K562 (cell line): Measurements from ENCODE around the gene PIK3R1. TPM values are rescaled to one million over a fixed set of nuclear protein-coding genes. Genes with fewer than 3 reads are reported as not detected.

Experiments used
- ASH1L ChIP-seq: fragments of 450-650 bp; IDR thresholded peaks from 2 replicates; pipeline ENCODE4 v1.6.1; 2018; ENCODE audit warnings: borderline replicate concordance, mild to moderate bottlenecking, low read depth; ENCODE audit not compliant: partially characterized antibody
- ATF4 ChIP-seq: fragments of 450-650 bp; formaldehyde crosslinking; IDR thresholded peaks from 2 replicates; pipeline ENCODE4 v1.4.0; 2022; ENCODE audit warnings: mild to moderate bottlenecking, moderate library complexity
- ATF7 ChIP-seq: fragments of 450-650 bp; IDR thresholded peaks from 2 replicates; pipeline ENCODE4 v1.7.1; 2014; ENCODE audit warnings: mild to moderate bottlenecking, moderate library complexity
- C11orf30 ChIP-seq: fragments of 450-650 bp; IDR thresholded peaks from 2 replicates; pipeline ENCODE4 v1.6.1; 2016; ENCODE audit warnings: low read depth, mild to moderate bottlenecking
- CBFA2T3 ChIP-seq: fragments of 450-650 bp; IDR thresholded peaks from 2 replicates; pipeline ENCODE4 v1.6.1; 2017
- CEBPG ChIP-seq, 3 experiments: fragments of 200-800 bp in 1 of 3; sonication (Bioruptor generic) in 1 of 3; sonication (generic) in 1 of 3; formaldehyde crosslinking in 1 of 3; IDR thresholded peaks in 2 of 3; conservative IDR thresholded peaks in 1 of 3; 2 replicates each; pipeline versions ENCODE4 v1.6.1 to v1.8.0; 2016 to 2022; ENCODE audit warnings: missing compliant biosample characterization in 2 of 3, missing genetic modification characterization in 2 of 3, mild to moderate bottlenecking in 1 of 3, missing genetic modification reagents in 1 of 3
- COPS2 ChIP-seq: fragments of 450-650 bp; conservative IDR thresholded peaks from 2 replicates; pipeline ENCODE4 v1.6.1; 2016; ENCODE audit warnings: mild to moderate bottlenecking, moderate library complexity
- CREB1 ChIP-seq, 2 experiments: sonication (generic) in 1 of 2; formaldehyde crosslinking in 1 of 2; IDR thresholded peaks; 2 replicates each; pipeline versions ENCODE4 v1.6.1 to v1.8.0; 2012 to 2022; ENCODE audit warnings: inconsistent platforms in 1 of 2, mild to moderate bottlenecking in 1 of 2, missing genetic modification reagents in 1 of 2, moderate library complexity in 1 of 2
- CTBP1 ChIP-seq: fragments of 450-650 bp; IDR thresholded peaks from 2 replicates; pipeline ENCODE4 v1.6.1; 2016; ENCODE audit warnings: borderline replicate concordance
- DPF2 ChIP-seq: fragments of 450-650 bp; IDR thresholded peaks from 2 replicates; pipeline ENCODE4 v1.6.1; 2016
- ELF4 ChIP-seq: fragments of 450-650 bp; formaldehyde crosslinking; IDR thresholded peaks from 2 replicates; pipeline ENCODE4 v1.4.0; 2022; ENCODE audit warnings: missing genetic modification characterization
- GTF3C2 ChIP-seq: IDR thresholded peaks from 3 replicates; pipeline ENCODE4 v1.6.1; 2011; ENCODE audit warnings: borderline replicate concordance, mild to moderate bottlenecking, moderate library complexity; ENCODE audit not compliant: insufficient read length; ENCODE audit errors: extremely low read depth
- HNRNPH1 ChIP-seq: fragments of 200-400 bp; formaldehyde crosslinking; optimal IDR thresholded peaks from 2 replicates; pipeline ENCODE3; 2017; ENCODE audit warnings: low read depth, mild to moderate bottlenecking, low read length, moderate library complexity
- MCM2 ChIP-seq: fragments of 450-650 bp; IDR thresholded peaks from 2 replicates; pipeline ENCODE4 v1.6.1; 2017; ENCODE audit warnings: low read depth, mild to moderate bottlenecking
- NBN ChIP-seq: fragments of 450-650 bp; IDR thresholded peaks from 2 replicates; pipeline ENCODE4 v1.6.1; 2016; ENCODE audit warnings: low read depth, mild to moderate bottlenecking
- SOX6 ChIP-seq: fragments of 450-650 bp; IDR thresholded peaks from 2 replicates; pipeline ENCODE4 v1.6.1; 2014; ENCODE audit warnings: mild to moderate bottlenecking
- VEZF1 ChIP-seq: fragments of 200-800 bp; sonication (Bioruptor generic); IDR thresholded peaks from 2 replicates; pipeline ENCODE4 v1.6.1; 2017; ENCODE audit warnings: missing genetic modification characterization, missing compliant biosample characterization
- YBX1 ChIP-seq: fragments of 450-650 bp; IDR thresholded peaks from 2 replicates; pipeline ENCODE4 v1.7.1; 2016; ENCODE audit warnings: mild to moderate bottlenecking
- ZBTB12 ChIP-seq: fragments of 250-450 bp; sonication (Bioruptor Pico); IDR thresholded peaks from 2 replicates; pipeline ENCODE4 v1.4.0; 2020
- ZFX ChIP-seq: sonication (generic); formaldehyde crosslinking; IDR thresholded peaks from 2 replicates; pipeline ENCODE4 v1.8.0; 2022; ENCODE audit warnings: mild to moderate bottlenecking, missing genetic modification reagents, moderate library complexity
- ZNF277 ChIP-seq: fragments of 250-450 bp; sonication (Bioruptor Pico); IDR thresholded peaks from 2 replicates; pipeline ENCODE4 v1.8.0; 2022; ENCODE audit warnings: inconsistent platforms, mild to moderate bottlenecking, moderate library complexity, borderline replicate concordance
- polyA plus RNA-seq, 8 experiments: library from polyadenylated mRNA; depleted of rRNA in 4 of 8; stranded (reverse) in 5 of 8; unstranded in 3 of 8; fragments of >200 nt; fragmentation: Nextera tagmentation in 2 of 8; fragmentation: Illumina TruSeq in 1 of 8; extraction: Ambion mirVana in 2 of 8; extraction: Trizol in 1 of 8; gene quantifications; 2 replicates each; pipeline versions ENCODE4 v1.2.1 to v1.2.3, GENCODE V29; 2011 to 2014; ENCODE audit warnings: inconsistent platforms in 1 of 8, missing spikeins in 1 of 8
- total RNA-seq, 7 experiments: library from RNA; depleted of rRNA in 6 of 7; stranded (reverse); fragments of >200 nt in 6 of 7; fragmentation: Illumina TruSeq in 2 of 7; extraction: Trizol in 2 of 7; gene quantifications; 2 replicates each; pipeline versions ENCODE4 v1.2.1 to v1.2.3, GENCODE V29; 2011 to 2021; ENCODE audit warnings: low replicate concordance in 1 of 7

PIK3R1 gene
- total and polyA plus RNA-seq, 9 of the 15 experiments (the other 6 are each of a cell fraction or from before 2014, with no cell fraction given): 1.1 to 9.7 (median 4.8) TPM

- no peak for TF ChIP-seq ZBTB12 (CRISPR knock-in tag)
- no peak for TF ChIP-seq COPS2
- TF ChIP-seq SOX6: peak; percentile 36; the same call in 1 of the 2 replicates
- peak; percentile 47; the same call in 1 of the 2 replicates for TF ChIP-seq ATF4 (CRISPR knock-in tag)
- peak; percentile 31; the same call in 1 of the 2 replicates for TF ChIP-seq CTBP1
- TF ChIP-seq CEBPG (CRISPR knock-in tag; IDR thresholded peaks at IDR 0.05): peak; percentile 76
- TF ChIP-seq CEBPG (tag; conservative IDR thresholded peaks at IDR 0.05 in 1 of 2, IDR thresholded peaks at IDR 0.05 in 1 of 2): peak; percentile 66 to 75; a peak in 3 of 4 replicates
- TF ChIP-seq GTF3C2: no peak
- TF ChIP-seq C11orf30: no peak
- no peak for TF ChIP-seq HNRNPH1
- TF ChIP-seq VEZF1 (CRISPR knock-in tag): peak; percentile 80
- no peak for TF ChIP-seq YBX1
- TF ChIP-seq DPF2: peak; percentile 33; the same call in 1 of the 2 replicates
- no peak for TF ChIP-seq MCM2
- TF ChIP-seq ELF4 (CRISPR knock-in tag): no peak
- TF ChIP-seq NBN: no peak
- peak; percentile 69 for TF ChIP-seq ATF7
- no peak for TF ChIP-seq ASH1L
- peak; percentile 40; the same call in 1 of the 2 replicates for TF ChIP-seq CBFA2T3
- TF ChIP-seq CREB1 (IDR thresholded peaks at IDR 0.05): no peak
- TF ChIP-seq CREB1 (CRISPR knock-in tag; IDR thresholded peaks at IDR 0.05): no peak
- no peak for TF ChIP-seq ZFX
- TF ChIP-seq ZNF277: no peak
These were observed 10.5 kb downstream of the PIK3R1 start (continued) for GRCh38 chr5:68225911-68226545.
